Activated naive CD8-positive, alpha-beta T cell treated with anti-CD3 and anti-CD28 coated beads, Interleukin-2, amount 10 ng/mL, durations not matched to agents 7 days and 5 days (primary cell): ENCODE data around the gene ADAMTS15. TPM values are rescaled to one million over a fixed set of nuclear protein-coding genes. Genes with fewer than 3 reads are reported as not detected.

Experiments
- total RNA-seq, 2 experiments: library from RNA; stranded (reverse); gene quantifications; one replicate each; pipeline ENCODE4 v1.2.3, GENCODE V29; 2021

The ADAMTS15 gene
- total RNA-seq, 2 experiments from 2014 or later, result 0.08 to 0.11 TPM

Other genes with a start within 250 kb of the ADAMTS15 start
- gene ZBTB44, start 133.7 kb upstream of the ADAMTS15 start, total RNA-seq, result 10 to 100 TPM; 53.9 to 60.7 TPM
- gene ADAMTS8, start 20.0 kb upstream of the ADAMTS15 start, total RNA-seq, result not detected